Measurements from ENCODE around the gene CYP4V2.
"Not testable (repeated sequence)": the region's sequence is repeated elsewhere in the genome, so short reads cannot be mapped to it uniquely, and the experiment has no call there.

CYP4V2 gene

DNA sequence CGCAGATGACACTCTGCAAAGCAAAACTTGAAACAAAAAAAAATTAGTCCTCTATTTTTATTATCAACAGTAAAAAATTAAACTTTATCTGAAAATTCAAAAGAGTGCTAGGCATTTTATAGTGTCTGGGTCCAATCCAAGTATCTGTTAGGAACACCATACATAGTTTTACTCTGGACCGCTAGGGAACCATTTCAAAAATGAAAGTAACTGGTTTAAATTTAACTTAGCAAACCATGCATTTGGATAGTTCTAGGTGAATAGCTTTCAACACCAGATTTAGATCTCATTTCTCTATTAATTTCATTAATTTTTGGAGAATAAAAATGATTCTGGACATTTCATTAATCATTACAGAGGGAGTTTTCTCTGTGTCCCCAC, 37.1 kb downstream of the CYP4V2 start:
- DNase-seq (ENCODE audit: low read depth): no peak

DNA sequence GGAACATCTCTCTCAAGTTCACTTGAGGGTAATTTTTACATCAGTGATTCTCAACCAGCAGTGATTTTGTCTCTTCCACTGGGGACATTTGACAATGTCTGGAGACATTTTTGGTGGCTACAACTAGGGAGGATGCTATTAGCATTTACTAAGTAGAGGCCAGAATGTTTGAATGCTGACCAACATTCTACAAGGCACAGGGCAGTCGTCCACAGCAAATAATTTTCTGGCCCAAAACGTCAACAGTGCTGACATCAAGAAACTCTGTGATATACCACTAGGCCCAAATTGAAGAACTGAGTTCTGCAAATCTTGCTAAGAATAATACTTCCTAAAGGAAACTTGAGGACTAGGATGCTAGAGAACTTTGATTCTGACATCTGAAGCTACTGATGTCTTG, 43.0 kb downstream of the CYP4V2 start:
- no peak for DNase-seq (ENCODE audit: low read depth)

DNA sequence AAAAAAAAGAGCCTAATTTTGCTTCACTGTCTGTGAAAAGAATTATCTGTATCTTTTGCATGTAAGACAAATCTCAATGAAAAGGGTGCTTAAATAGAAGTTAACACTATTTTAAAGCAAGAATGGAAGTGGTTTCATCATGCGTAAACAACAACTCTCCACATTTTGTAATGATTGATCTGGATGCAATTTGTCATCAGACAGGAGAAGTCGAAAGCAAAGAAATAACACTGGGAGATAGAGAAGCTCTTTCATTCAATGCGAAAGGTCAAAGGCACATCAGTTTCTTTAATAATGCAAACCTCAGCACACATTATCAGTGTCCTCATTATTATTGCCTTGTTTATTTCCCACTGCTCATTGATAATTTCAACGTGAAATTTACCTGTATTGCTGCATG, 44.8 kb downstream of the CYP4V2 start:
- no peak for DNase-seq (ENCODE audit: low read depth)

DNA sequence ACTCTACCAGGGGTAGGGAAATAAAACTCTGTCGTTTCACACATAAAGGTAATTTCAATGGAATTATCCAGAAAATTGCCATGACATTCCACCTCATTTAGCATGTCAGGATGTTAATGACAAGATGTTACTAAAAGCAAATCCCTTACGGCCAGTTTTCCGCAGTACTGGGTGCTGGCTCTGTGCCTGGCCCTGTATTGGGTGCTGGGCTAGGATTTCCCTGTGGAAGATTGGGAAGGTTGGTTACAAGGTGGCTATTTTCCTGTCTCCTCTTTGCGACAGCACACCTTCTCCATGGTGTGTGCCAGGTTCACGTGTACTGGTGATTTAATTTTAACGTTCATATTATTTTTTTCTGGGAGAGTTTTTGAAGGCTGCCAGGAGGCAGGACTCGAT, 49.1 kb downstream of the CYP4V2 start:
- no peak for DNase-seq (ENCODE audit: low read depth)

DNA sequence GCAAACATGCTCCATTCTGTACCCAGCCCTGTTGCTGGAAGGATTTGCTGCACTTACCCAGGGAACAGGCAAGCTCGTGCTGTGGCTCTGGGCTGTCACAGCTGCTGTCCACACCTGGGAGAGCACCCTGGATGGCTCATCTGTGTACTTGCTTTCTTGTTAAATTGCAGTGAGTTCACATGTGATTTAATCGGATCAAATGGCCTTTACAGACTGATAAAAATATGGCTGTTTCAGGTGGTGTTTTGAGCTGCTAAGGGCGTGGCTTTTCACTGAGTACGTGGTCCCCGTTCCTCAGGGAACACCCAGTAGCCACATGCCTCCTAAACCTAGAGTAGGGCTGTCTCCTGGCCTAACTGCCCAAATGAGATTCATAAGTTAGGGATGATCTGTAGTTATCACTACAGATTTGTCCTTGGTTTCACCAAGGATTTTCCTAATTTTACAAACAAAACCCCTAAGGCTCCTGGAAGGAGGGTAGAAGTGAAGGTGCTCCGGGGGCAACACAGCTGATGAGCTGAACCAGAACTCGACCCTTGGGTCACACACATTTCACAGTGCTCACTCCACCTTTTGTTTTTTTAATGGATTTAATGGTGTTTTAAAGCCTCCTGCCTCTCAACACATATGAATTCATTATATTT, 49.6 kb downstream of the CYP4V2 start:
- no peak for DNase-seq (ENCODE audit: low read depth)

DNA sequence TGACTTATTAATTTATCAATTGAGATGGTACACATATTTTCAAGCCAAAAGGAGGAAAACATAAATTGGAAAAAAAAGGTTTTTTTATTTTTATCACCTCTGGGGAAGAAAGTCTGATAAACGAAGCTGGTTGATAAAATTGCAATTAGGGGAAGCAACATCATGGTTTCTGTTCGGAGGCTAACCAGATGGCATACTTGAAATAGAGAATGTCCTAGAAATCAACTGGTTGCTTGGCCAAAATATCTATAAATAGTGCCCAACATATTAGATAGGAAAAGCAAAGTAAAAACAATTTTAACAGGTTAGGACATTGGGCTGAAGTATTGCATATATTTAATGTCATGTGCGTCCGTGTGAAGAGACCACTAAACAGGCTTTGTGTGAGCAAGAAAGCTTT, 50.2 kb downstream of the CYP4V2 start:
- no peak for DNase-seq (ENCODE audit: low read depth)

DNA sequence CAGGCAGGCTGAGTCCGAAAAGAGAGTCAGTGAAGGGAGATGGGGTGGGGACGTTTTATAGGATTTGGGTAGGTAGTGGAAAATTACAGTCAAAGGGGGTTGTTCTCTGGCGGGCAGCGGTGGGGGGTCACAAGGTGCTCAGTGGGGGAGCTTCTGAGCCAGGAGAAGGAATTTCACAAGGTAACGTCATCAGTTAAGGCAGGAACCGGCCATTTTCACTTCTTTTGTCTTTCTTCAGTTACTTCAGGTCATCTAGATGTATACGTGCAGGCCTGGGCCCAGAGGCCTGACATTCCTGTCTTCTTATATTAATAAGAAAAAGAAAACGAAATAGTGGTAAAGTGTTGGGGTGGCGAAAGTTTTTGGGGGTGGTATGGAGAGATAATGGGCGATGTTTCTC, 50.7 kb downstream of the CYP4V2 start:
- not testable (repeated sequence) for DNase-seq (ENCODE audit: low read depth)

DNA sequence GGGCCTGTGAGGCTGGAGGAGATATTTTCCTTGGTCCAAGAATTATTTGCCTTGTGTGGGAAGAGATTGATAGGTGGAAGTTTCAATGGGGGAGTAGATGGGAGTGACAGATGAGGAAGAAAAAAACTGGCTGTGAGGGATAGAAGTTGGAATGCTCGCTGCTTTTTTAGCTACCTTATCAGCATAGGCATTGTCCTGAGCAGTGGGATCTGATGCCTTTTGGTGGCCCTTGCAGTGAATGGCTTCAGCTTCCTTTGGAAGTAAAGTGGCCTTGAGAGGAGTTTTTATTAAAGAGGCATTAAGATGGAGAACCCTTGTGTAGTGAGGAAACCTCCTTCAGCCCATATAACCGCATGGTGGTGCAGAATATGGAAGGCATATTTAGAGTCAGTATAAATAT, 52.0 kb downstream of the CYP4V2 start:
- no peak for DNase-seq (ENCODE audit: low read depth)

DNA sequence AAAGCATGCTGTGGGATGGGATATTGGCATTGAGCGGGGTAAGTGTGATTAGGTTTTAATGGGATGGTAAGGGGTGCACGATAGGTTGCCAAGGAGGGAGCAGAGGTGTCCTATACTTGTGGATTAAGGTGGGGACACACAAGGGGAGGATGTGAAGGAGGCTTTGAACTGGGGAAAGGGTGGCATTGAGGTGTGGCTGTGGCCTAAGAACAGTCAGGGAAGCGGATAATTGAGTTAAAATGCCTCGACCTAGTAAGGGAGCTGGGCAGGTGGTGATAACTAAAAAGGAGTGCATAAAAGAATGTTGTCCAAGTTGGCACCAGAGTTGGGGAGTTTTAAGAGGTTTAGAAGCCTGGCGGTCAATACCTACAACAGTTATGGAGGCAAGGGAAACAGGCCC, 53.5 kb downstream of the CYP4V2 start:
- DNase-seq (ENCODE audit: low read depth): no peak

DNA sequence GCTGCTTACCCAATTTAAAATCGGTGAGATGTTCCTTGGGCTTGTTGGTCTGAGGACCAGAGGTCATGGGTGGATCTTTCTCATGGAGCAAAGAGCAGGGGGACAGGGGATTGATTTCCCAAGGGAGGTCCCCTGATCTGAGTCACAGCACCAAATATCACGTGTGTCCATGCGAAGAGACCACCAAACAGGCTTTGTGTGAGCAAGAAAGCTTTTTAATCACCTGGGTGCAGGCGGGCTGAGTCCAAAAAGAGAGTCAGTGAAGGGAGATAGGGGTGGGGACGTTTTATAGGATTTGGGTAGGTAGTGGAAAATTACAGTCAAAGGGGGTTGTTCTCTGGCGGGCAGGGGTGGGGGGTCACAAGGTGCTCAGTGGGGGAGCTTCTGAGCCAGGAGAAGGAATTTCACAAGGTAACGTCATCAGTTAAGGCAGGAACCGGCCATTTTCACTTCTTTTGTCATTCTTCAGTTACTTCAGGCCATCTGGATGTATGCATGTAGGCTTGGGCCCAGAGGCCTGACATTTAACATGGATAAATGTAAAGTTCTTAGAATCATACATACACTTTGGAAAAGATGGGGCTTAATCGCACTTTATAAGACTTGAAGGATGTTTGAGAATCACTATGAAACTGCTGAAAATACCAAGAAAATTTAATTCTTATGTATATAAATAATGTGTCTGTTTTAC, 55.8 kb downstream of the CYP4V2 start:
- DNase-seq (ENCODE audit: low read depth): not testable (repeated sequence)

DNA sequence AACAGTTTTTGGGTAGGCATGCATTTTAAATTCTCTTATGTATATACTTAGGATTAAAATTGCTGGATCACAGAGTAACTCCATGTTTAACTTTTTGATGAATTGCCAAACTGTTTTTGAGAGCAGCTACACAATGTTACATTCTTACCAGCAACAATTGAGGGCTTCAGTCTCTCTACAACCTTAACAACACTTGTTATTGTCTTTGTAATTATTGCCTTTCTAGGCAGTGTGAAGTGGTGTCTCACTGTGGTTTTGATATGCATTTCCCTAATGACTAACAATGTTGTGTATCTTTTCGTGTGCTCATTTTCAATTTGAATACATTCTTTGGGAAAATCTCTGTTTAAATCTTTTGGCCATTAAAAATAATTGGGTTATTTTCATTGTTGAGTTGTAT, 57.3 kb downstream of the CYP4V2 start:
- no peak for DNase-seq (ENCODE audit: low read depth)

DNA sequence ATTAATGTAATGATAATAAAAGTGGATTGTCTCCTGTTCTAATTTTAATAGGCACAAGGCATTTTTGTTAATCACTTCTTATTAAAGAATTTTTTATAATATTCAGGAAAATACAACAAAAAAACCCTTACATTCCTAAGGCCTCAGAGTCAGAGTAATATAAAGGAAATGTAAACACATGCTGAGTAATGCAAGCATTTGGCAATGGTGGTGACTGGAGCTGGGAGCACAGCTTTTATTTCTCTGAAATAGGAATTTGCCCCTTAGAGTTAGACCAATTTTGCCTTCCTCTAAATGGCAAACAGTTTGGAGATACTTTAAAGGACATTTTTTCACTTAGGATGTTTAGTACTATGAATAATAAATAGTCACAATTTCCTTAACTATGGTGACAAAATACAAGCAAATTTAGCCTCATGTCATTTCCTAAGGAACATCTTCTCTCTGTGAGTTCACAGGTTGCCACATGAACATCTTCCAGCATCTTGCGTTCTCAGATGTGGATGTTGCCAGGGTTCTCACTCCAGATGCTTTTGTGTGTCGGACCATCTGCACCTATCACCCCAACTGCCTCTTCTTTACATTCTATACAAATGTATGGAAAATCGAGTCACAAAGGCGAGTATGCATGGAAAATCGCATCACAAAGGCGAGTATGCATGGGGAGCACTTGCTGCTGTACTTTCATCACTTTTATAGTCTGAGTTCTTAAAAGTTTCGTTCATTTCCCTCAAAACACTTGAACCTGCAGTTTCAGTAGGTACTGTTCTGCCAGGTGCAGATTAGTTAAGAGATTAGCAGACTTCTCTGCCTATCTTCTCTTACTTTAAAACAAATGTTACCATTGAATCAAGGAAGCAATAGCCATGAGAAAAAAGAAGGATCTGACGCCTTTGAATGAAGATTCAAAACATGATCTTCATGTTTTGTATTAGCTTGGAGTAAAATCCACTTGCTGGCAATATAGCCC, 58.7 kb downstream of the CYP4V2 start:
- DNase-seq (ENCODE audit: low read depth): no peak

DNA sequence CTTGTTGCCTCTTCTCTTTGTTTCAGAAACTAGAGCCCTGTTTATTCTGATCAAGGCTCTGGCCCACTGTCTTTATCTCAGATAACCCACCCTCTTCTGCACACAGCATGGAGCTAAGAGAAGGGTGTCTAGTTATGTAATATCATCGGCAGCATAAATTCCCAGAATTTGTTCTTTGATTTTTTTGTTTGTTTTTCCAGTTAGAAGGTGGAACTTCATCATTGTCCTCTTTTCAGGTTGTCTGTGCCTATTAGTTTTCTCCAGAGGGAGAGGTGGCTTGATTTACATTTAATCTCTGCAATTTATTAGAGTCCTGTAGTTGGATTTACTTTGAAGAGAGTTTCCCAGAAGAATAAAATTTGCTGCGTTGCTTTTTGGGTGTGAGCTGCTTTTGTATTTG, 59.4 kb downstream of the CYP4V2 start:
- no peak for DNase-seq (ENCODE audit: low read depth)

DNA sequence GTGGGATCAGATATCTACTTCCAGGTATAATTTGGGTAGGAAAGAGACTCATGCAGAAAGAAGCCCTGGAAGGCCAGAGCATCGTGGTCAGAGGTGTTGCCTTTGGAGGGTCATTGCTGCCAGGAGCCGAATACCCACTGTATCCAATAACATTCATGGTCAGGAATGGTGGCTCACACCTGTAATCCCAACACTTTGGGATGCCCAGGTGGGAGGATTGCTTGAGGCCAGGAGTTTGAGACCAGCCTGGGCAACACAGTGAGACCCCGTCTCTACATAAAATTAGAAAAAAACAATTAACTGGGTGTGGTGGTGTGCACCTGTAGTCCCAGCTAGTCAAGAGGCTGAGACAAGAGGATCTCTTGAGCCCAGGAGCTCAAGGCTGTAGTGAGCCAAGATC, 63.8 kb downstream of the CYP4V2 start:
- DNase-seq (ENCODE audit: low read depth): no peak

DNA sequence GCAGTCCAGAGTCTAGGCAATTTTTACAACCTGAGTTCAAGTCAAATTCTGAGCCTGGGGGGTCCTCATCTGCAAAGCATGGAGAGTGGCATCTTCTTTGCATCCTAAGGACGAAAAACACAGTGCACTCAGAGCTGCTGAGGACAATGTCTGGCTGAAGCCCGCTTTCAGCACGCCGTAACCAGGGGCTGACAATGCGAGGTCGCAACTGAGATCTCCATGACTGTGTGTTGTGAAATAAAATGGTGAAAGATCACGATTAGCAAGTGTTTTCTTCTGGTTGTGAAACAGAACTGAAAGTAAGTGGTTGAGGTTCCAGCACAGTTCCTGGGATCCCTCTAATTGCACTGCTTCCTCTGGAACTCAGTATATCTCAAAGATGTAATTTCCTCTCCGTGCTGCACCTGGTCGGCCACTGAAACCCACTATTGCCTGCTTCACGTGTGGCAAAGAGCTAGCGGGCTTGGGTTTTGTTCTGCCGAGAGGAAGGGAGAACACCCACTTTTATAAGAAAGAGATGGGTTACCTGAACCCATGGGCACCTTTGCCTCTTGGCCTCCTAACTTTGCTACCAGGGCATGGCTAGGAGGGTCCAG, 66.9 kb downstream of the CYP4V2 start:
- DNase-seq (ENCODE audit: low read depth): no peak

DNA sequence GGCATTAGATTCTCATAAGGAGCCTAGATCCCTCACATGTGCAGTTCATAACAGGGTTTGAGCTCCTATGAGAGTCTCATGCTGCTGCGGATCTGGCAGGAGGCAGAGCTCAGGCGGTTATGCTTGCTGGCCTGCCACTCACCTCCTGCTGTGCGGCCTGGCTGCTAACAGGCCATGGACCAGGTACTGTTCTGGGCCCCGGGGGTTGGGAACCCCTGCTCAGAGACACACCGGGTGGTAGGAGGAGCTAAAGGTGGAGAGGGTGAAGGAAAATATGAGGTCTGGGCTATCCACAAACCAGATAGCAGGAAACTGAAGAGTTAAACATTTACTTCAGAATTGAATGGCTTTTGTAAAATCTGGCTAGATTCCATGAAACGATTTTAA, 68.7 kb downstream of the CYP4V2 start:
- DNase-seq (ENCODE audit: low read depth): no peak

Measured in T follicular helper cell (primary cell).